Nephron progenitor cell (in vitro differentiated cells): Measurements from ENCODE around the gene SUN5.

ENCODE experiments used
- DNase-seq: peaks from one replicate; pipeline ENCODE4 v3.0.0; 2021
- H3K27ac Mint-ChIP-seq: 2 replicates; pipeline ENCODE4 v1.8.0; 2021; ENCODE audit warnings: mild to moderate bottlenecking, moderate library complexity, mixed read lengths
- H3K27me3 Mint-ChIP-seq: 2 replicates; pipeline ENCODE4 v1.8.0; 2021; ENCODE audit warnings: mild to moderate bottlenecking, low read depth, mixed read lengths; ENCODE audit not compliant: poor library complexity
- H3K36me3 Mint-ChIP-seq: 2 replicates; pipeline ENCODE4 v1.8.0; 2021; ENCODE audit warnings: low read depth, mixed read lengths
- H3K4me1 Mint-ChIP-seq: 2 replicates; pipeline ENCODE4 v1.8.0; 2021; ENCODE audit warnings: mixed read lengths
- H3K4me3 Mint-ChIP-seq: 2 replicates; pipeline ENCODE4 v1.8.0; 2021; ENCODE audit warnings: mild to moderate bottlenecking, moderate library complexity, mixed read lengths
- H3K9me3 Mint-ChIP-seq: 2 replicates; pipeline ENCODE4 v1.8.0; 2021; ENCODE audit warnings: mild to moderate bottlenecking, moderate library complexity, mixed read lengths
- CTCF ChIP-seq: fragments of 200-600 bp; sonication (generic); IDR thresholded peaks from 2 replicates; pipeline ENCODE4 v1.5.0; 2021; ENCODE audit warnings: antibody characterized with exemption

Gene SUN5

GRCh38 chr20:33027769-33028751 lies 23.8 kb upstream of the SUN5 start:
- Mint-ChIP-seq H3K27me3 (peaks cover 6% of the 10 kb centered on the region), H3K27ac (no peak overlapping the region), H3K36me3 (no peaks in the 10 kb centered on the region), H3K4me1 (no peaks in the 10 kb centered on the region), H3K4me3 (no peak overlapping the region), H3K9me3 (no peaks in the 10 kb centered on the region)
- TF ChIP-seq CTCF = no peak
- no peak for DNase-seq

GRCh38 chr20:33026779-33027759 lies 22.8 kb upstream of the SUN5 start:
- Mint-ChIP-seq H3K36me3 (no peaks in the 10 kb centered on the region), H3K27ac (no peak overlapping the region), H3K4me3 (no peak overlapping the region), H3K4me1 (no peaks in the 10 kb centered on the region), H3K27me3 (peaks cover 3% of the 10 kb centered on the region), H3K9me3 (no peaks in the 10 kb centered on the region)
- DNase-seq = no peak
- no peak for TF ChIP-seq CTCF

- H3K27me3 Mint-ChIP-seq = peaks cover 6% of the 10 kb centered on the region
These were observed 22.0 kb upstream of the SUN5 start for GRCh38 chr20:33026072-33026778.

GRCh38 chr20:33025318-33025876 lies 21.2 kb upstream of the SUN5 start:
- Mint-ChIP-seq H3K27ac (no peak overlapping the region), H3K36me3 (no peaks in the 10 kb centered on the region), H3K4me3 (no peak overlapping the region), H3K27me3 (peaks cover 2% of the 10 kb centered on the region), H3K4me1 (no peaks in the 10 kb centered on the region), H3K9me3 (no peaks in the 10 kb centered on the region)
- no peak for DNase-seq
- no peak for TF ChIP-seq CTCF

More at GRCh38 chr20:33026072-33026778, 22.0 kb upstream of the SUN5 start:
- H3K4me1 Mint-ChIP-seq = no peaks in the 10 kb centered on the region
- no peaks in the 10 kb centered on the region for H3K9me3 Mint-ChIP-seq
- no peak overlapping the region for H3K4me3 Mint-ChIP-seq
- no peak for DNase-seq
- no peak overlapping the region for H3K27ac Mint-ChIP-seq
- H3K36me3 Mint-ChIP-seq = no peaks in the 10 kb centered on the region
- no peak for TF ChIP-seq CTCF

GRCh38 chr20:33024609-33025317 lies 20.5 kb upstream of the SUN5 start:
- no peak for TF ChIP-seq CTCF
- Mint-ChIP-seq H3K4me3 (no peak overlapping the region), H3K9me3 (no peaks in the 10 kb centered on the region), H3K36me3 (no peaks in the 10 kb centered on the region), H3K27ac (no peak overlapping the region), H3K27me3 (peaks cover 4% of the 10 kb centered on the region), H3K4me1 (no peaks in the 10 kb centered on the region)
- DNase-seq = no peak
